Bronchial epithelial cell (primary cell): ENCODE data around the gene TXNRD1. TPM values are rescaled to one million over a fixed set of nuclear protein-coding genes. Genes with fewer than 3 reads are reported as not detected.

Experiments used
- DNase-seq: peaks from one replicate; pipeline ENCODE4 v3.0.0-alpha.2; 2010; ENCODE audit warnings: low read depth
- FAIRE-seq: peaks from 2 replicates; lab custom pipeline; 2011; peaks lifted over from hg19 to GRCh38; lab: Jason Lieb, UNC
- H3K27me3 ChIP-seq: 2 replicates; pipeline ENCODE4 v1.5.1; 2011; ENCODE audit warnings: low read length; ENCODE audit not compliant: control insufficient read depth, insufficient read depth
- H3K36me3 ChIP-seq: 2 replicates; pipeline ENCODE4 v1.5.1; 2011; ENCODE audit warnings: low read length; ENCODE audit not compliant: control insufficient read depth, insufficient read depth
- H3K4me3 ChIP-seq: 2 replicates; pipeline ENCODE4 v1.5.1; 2011; ENCODE audit warnings: mild to moderate bottlenecking, low read depth, low read length, control low read depth
- total RNA-seq: library from RNA; depleted of rRNA; stranded (reverse); fragments of >200 nt; gene quantifications from 2 replicates; pipeline ENCODE4 v1.2.1, GENCODE V29; 2014
- TF ChIP-seq, protein P1 (sequence below): IDR thresholded peaks from 2 replicates; pipeline ENCODE4 v1.5.1; 2011; ENCODE audit warnings: mild to moderate bottlenecking, moderate library complexity, low read length, control low read depth, inconsistent platforms; ENCODE audit not compliant: insufficient read depth, severe bottlenecking

The TXNRD1 gene
- total RNA-seq, 1 donor from 2014 or later = 88.2 TPM

DNA sequence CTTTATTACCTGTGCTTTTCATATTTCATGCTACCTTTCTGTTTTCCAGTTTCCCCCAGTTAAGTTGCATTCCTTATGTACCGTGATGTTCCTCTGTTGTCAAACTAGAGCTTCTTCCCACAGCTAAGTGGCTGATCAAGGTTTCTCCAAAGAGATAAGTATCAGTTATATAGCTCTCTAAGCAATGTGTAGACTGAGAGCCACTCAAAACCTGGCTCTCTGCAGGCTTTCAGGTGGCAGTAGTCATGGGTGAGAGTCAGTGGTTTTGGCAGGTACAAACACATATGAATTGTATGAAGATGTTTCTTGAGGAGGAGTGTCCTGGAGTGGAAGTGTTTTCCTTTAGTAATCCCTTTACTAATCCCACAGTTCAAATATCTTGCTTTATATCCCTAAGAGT lies 28.4 kb downstream of the TXNRD1 start:
- FAIRE-seq (no peak), DNase-seq (no peak)
- no peaks in the 10 kb centered on the region for H3K27me3 ChIP-seq
- no peak overlapping the region for H3K4me3 ChIP-seq
- no peaks in the 10 kb centered on the region for H3K36me3 ChIP-seq
- TF ChIP-seq, protein P1, sequence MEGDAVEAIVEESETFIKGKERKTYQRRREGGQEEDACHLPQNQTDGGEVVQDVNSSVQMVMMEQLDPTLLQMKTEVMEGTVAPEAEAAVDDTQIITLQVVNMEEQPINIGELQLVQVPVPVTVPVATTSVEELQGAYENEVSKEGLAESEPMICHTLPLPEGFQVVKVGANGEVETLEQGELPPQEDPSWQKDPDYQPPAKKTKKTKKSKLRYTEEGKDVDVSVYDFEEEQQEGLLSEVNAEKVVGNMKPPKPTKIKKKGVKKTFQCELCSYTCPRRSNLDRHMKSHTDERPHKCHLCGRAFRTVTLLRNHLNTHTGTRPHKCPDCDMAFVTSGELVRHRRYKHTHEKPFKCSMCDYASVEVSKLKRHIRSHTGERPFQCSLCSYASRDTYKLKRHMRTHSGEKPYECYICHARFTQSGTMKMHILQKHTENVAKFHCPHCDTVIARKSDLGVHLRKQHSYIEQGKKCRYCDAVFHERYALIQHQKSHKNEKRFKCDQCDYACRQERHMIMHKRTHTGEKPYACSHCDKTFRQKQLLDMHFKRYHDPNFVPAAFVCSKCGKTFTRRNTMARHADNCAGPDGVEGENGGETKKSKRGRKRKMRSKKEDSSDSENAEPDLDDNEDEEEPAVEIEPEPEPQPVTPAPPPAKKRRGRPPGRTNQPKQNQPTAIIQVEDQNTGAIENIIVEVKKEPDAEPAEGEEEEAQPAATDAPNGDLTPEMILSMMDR = no peak

- no peak overlapping the region for H3K4me3 ChIP-seq
- no peak for DNase-seq
- TF ChIP-seq, protein P1 = no peak
- H3K27me3 ChIP-seq = no peaks in the 10 kb centered on the region
- no peaks in the 10 kb centered on the region for H3K36me3 ChIP-seq
- FAIRE-seq = no peak
These were observed 32.1 kb downstream of the TXNRD1 start for GRCh38 chr12:104247698-104248097.

DNA sequence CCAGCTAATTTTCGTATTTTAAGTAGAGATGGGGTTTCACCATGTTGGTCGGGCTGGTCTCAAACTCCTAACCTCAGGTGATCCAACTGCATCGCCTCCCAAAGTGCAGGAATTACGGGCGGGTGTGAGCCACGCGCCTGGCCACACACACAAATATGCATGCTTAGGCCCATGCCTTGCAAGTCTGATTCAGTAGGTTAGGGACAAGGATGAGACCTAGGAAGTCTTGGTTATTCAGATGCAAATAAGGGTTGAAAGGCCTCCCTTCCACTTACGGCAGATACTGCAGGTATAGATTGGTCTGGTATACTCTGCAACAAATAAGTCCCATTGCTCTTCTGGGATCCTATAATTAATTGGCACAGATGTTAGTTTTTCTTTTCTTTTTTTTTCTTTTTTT lies 32.9 kb downstream of the TXNRD1 start:
- H3K27me3 ChIP-seq = no peaks in the 10 kb centered on the region
- no peak overlapping the region for H3K4me3 ChIP-seq
- TF ChIP-seq, protein P1 = no peak
- DNase-seq = no peak
- no peaks in the 10 kb centered on the region for H3K36me3 ChIP-seq
- FAIRE-seq = no peak

- no peak for DNase-seq
These were observed 33.4 kb downstream of the TXNRD1 start for GRCh38 chr12:104249017-104249416.

GRCh38 chr12:104249898-104250297 lies 34.3 kb downstream of the TXNRD1 start:
- no peak overlapping the region for H3K4me3 ChIP-seq
- FAIRE-seq (no peak), DNase-seq (no peak)
- TF ChIP-seq, protein P1 = no peak
- H3K36me3 ChIP-seq = no peaks in the 10 kb centered on the region
- H3K27me3 ChIP-seq = no peaks in the 10 kb centered on the region

More at GRCh38 chr12:104249017-104249416, 33.4 kb downstream of the TXNRD1 start:
- no peaks in the 10 kb centered on the region for H3K36me3 ChIP-seq
- no peak overlapping the region for H3K4me3 ChIP-seq
- no peaks in the 10 kb centered on the region for H3K27me3 ChIP-seq
- TF ChIP-seq, protein P1 = no peak
- no peak for FAIRE-seq
